ENCODE results near the gene RACK1.

GRCh38 chr5:181217111-181217802 is 26.4 kb downstream of the RACK1 start:
- TF ChIP-seq POLR2A (IDR thresholded peaks at IDR 0.05; ENCODE audit: low read depth, low read length) (no peak), CTCF (conservative IDR thresholded peaks at IDR 0.05; ENCODE audit: low read depth, low read length) (no peak), SMC3 (IDR thresholded peaks at IDR 0.05; ENCODE audit: low read depth, low read length) (no peak), MAFK (IDR thresholded peaks at IDR 0.05; ENCODE audit: low read depth, low read length) (no peak), BHLHE40 (IDR thresholded peaks at IDR 0.05; ENCODE audit: low read depth, low read length) (peak; percentile 33; the same call in 1 of the 2 replicates), RFX5 (IDR thresholded peaks at IDR 0.05; ENCODE audit: low read depth, low read length) (no peak), CHD1 (IDR thresholded peaks at IDR 0.05; ENCODE audit: low read depth, low read length) (no peak), USF2 (IDR thresholded peaks at IDR 0.05; ENCODE audit: low read depth, low read length) (peak; percentile 51; the same call in 1 of the 2 replicates)
- TF ChIP-seq, protein P1, sequence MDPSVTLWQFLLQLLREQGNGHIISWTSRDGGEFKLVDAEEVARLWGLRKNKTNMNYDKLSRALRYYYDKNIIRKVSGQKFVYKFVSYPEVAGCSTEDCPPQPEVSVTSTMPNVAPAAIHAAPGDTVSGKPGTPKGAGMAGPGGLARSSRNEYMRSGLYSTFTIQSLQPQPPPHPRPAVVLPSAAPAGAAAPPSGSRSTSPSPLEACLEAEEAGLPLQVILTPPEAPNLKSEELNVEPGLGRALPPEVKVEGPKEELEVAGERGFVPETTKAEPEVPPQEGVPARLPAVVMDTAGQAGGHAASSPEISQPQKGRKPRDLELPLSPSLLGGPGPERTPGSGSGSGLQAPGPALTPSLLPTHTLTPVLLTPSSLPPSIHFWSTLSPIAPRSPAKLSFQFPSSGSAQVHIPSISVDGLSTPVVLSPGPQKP (IDR thresholded peaks at IDR 0.05; ENCODE audit: borderline replicate concordance, low read depth, low read length): no peak
